GM04504 (cell line): Measurements from ENCODE around the gene CBLN3.
A peak's percentile ranks its signal among the peaks of the same experiment; 100 is the strongest.

Experiments used
- DNase-seq: peaks from one replicate; pipeline ENCODE4 v3.0.0-alpha.2; 2012; ENCODE audit warnings: low read depth

CBLN3 gene

DNA sequence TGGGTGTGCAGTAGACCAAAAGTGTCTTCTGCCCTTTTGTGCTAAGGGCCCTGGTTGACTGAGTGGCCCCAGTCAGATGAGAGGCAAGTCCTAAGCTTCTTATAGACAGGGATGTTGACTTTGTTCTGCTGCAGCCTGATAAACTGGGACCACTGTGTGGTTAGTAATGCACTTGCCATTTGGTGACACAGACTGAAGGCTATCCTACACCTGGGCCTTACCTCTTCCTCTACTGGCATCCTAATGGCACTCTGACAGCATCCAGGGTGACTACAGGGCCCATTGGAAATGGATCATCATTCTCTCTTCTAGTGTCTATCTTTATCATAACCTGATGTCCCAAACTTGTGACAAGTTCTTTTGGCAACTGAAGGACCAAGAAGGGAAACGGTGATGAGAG, 9.8 kb upstream of the CBLN3 start:
- DNase-seq: no peak

GRCh38 chr14:24438223-24439097, 9.0 kb upstream of the CBLN3 start:
- DNase-seq: no peak

GRCh38 chr14:24437736-24438067, 8.2 kb upstream of the CBLN3 start:
- no peak for DNase-seq

DNA sequence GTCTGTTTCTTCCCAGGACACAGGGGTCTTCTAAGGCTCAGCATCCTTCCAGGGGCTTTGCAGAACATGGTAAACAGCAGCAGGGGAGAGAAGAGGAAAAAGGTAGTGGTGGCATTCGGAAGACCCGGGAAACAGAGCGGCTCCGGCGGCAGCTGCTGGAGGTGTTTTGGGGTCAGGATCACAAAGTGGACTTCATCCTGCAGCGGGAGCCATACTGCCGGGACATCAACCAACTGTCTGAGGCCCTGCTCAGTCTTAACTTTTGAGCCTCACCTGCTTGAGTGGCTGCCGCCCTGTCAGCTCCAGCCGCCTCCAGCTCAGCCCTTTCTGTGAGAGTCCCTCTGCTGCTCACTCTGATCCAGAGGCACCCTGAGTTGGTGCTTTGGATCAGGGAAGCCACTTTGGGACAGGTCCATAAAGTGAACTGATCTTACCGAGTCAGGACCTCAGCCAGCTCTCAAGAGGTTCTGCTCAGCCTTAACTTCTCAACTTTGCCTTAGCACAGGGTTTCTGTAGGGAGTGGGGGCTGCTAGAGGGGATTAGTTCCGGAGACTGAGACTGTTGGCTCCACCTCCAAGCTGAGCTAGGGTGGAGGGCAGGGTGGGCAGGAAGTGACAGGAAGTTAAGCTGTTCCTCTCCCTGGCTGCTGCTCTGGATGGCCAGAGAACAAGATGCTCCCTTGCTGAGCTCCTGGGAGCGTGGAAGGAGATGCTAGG, 7.7 kb upstream of the CBLN3 start:
- DNase-seq: no peak

GRCh38 chr14:24436355-24437019, 7.0 kb upstream of the CBLN3 start:
- DNase-seq: peak; percentile 62

DNA sequence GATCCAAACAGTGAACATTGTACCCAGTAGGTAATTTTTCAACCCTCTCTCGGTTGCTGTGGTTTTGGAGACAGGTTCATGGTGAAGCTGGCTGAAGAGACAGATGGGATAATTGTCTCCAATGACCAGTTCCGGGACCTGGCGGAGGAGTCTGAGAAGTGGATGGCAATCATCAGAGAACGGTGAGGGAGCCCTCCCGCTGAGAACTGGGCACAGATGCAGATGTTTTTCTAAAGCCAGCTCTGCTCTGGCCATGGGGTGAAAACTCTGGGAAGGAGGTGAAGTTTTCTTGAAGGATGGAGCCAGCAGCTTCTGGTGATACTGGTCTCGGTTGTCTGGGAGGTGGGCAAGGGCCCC, 6.5 kb upstream of the CBLN3 start:
- DNase-seq: no peak

GRCh38 chr14:24435192-24435810, 5.8 kb upstream of the CBLN3 start:
- DNase-seq: no peak

DNA sequence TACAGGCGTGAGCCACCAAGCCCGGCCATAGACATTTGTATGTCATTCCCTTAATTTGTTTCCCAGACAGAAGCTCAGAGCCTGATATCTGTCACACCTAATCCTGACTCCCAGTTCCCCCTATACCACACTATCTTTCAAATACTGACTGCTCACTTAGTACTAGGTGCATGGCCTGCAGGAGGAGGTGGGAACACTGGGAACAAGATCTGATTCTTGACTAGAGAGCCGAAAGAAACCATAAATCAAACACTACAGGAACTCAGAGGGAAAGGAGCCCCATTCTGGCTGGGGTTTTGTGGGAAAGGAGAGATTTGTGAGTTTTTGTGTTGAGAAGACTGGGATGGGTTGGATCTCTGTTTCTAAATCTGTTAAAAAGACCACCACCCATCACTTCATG, 5.2 kb upstream of the CBLN3 start:
- DNase-seq: no peak

GRCh38 chr14:24434036-24434435, 4.6 kb upstream of the CBLN3 start:
- no peak for DNase-seq

- DNase-seq: no peak
Measured at GRCh38 chr14:24432259-24433131, 3.0 kb upstream of the CBLN3 start.

- peak; percentile 86 for DNase-seq
Measured at GRCh38 chr14:24431569-24432258, 2.2 kb upstream of the CBLN3 start.

DNA sequence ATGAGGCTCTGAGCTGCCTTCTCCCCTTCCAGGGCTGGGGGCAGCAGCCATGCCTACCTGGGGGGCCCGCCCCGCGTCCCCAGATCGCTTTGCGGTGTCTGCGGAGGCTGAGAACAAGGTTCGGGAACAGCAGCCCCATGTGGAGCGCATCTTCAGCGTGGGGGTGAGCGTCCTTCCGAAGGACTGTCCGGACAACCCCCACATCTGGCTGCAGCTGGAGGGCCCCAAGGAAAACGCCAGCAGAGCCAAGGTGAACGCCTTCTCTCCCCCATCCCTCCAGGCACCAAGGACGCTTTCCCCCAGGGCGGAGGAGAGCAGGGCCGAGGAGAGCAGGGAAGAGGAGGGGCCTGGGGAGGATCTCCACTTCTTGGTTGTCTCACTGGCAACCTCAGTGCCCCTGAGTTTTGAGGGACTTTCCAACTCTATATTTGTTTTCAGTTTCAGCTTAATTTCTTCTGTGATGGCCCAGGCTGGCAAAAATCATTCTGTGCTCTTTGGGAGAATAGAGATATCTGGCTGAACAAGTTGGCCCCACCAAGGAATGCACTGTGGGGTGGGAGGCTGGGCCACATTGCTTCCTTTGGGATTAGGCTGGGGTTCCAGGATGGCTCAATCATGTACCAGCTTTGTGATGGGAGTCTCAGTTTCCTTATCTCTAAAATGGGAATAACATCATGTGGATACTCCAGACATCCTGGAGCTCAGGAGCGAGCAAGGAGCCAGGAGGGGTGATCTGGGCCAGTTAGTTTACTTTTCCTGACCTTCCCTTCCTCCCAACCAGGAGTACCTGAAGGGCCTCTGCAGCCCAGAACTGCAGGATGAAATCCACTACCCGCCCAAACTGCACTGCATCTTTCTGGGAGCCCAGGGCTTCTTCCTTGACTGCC, 1.5 kb upstream of the CBLN3 start:
- DNase-seq: no peak

DNA sequence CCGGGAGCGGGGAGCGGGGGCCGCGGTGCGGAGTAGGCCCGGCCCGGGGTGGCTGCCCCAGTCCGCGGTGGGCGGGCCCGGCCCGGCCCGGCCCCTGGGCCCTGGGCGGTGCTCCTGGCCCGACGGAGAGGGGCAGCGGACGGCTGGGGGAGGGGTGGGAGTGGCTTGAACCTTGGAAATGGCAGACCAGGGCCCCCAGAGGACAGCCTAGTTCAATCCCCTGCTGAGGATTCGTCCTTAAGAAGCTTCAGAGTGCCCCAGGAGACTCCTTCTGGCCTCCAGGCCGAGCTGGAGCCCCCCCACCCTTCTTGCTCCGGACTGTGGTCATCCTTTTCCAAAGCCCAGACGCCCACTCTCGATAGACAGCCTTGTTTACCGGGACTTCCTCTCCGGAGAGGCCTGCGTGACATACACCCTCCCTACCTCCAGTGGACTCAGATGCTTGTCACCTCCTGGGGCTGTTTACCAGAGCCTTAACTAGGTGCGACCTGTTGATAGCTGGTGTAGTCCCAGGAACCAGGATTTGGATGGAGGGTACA, 744 bp upstream of the CBLN3 start:
- DNase-seq: peak; percentile 65

- no peak for DNase-seq
Measured at GRCh38 chr14:24428628-24429394, 657 bp downstream of the CBLN3 start.

- DNase-seq: no peak
Measured at GRCh38 chr14:24427537-24428508, 1.6 kb downstream of the CBLN3 start.

DNA sequence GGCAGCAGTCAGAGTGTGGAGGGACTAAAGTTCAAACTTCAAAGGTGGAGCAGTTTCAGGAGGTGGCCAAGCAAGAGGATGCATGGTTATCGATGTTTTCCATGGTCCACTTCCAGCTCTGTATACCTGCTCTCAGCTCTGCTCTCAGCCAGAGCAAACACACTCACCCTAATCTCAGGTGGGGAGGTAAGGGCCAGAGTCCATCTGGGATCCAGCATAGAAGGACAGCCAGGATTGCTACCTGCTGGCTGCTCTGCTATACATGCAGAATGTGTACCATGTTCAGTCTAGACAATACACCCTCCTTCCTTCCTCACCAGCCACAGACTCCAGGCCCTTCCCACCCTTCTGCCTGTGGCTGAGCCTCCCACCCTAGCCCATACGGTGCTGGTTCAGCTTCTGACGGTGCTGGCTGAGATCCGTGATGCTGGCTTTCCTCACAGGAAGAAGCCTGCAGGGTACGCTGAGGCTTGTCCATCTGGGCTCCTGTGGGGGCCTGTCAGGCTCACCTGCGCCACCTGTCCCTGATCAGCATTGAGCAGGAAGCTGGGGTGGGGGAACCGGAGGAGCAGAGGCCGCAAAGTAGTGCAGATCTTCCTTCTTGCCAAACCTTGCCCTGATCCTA, 2.4 kb downstream of the CBLN3 start:
- no peak for DNase-seq
